HG03354 (cell line): ENCODE measurements around the gene RANGRF.
"Not testable (repeated sequence)": the region's sequence is repeated elsewhere in the genome, so short reads cannot be mapped to it uniquely, and the experiment has no call there.

Experiments used
- ATAC-seq: cut with Tn5 transposase; IDR thresholded peaks from one replicate; pipeline ENCODE4 v1.9.1; 2021; ENCODE audit warnings: mild to moderate bottlenecking; ENCODE audit not compliant: unreplicated experiment, poor library complexity, severe bottlenecking

The RANGRF gene

GRCh38 chr17:8288336-8289102 is at the start of gene RANGRF:
Gene RANGRF, plus strand, starts transcription at chr17:8288670. Its CDS starts 119 bp downstream, at chr17:8288789.
- ATAC-seq: peak; percentile 86

GRCh38 chr17:8243827-8244226 is 44.6 kb upstream of the RANGRF start:
- ATAC-seq: no peak

- no peak for ATAC-seq
Observed at GRCh38 chr17:8244768-8245167, 43.7 kb upstream of the RANGRF start.

- ATAC-seq: peak; percentile 54
Observed at GRCh38 chr17:8248751-8249607, 39.5 kb upstream of the RANGRF start, which contains the start of gene PFAS. Gene PFAS, plus strand, starts transcription at chr17:8249289. Its CDS starts 4,649 bp downstream, at chr17:8253938.

- ATAC-seq: no peak
Observed at GRCh38 chr17:8249621-8250500, 38.6 kb upstream of the RANGRF start.

- not testable (repeated sequence) for ATAC-seq
Observed at GRCh38 chr17:8251411-8251810, 37.1 kb upstream of the RANGRF start.

- no peak for ATAC-seq
Observed at GRCh38 chr17:8253801-8254200, 34.7 kb upstream of the RANGRF start.

GRCh38 chr17:8254881-8255280 is 33.6 kb upstream of the RANGRF start:
- no peak for ATAC-seq

GRCh38 chr17:8255499-8255898 is 33.0 kb upstream of the RANGRF start:
- ATAC-seq: no peak

GRCh38 chr17:8256291-8256690 is 32.2 kb upstream of the RANGRF start:
- ATAC-seq: no peak

GRCh38 chr17:8256691-8257090 is 31.8 kb upstream of the RANGRF start:
- no peak for ATAC-seq

GRCh38 chr17:8257801-8258200 is 30.7 kb upstream of the RANGRF start:
- ATAC-seq: no peak

GRCh38 chr17:8264320-8264719 is 24.1 kb upstream of the RANGRF start:
- no peak for ATAC-seq

GRCh38 chr17:8264836-8265542 is 23.5 kb upstream of the RANGRF start:
- ATAC-seq: no peak

GRCh38 chr17:8266648-8267479 is 21.6 kb upstream of the RANGRF start:
- ATAC-seq: no peak

- ATAC-seq: no peak
Observed at GRCh38 chr17:8267480-8268147, 20.9 kb upstream of the RANGRF start.

GRCh38 chr17:8268550-8269298 is 19.7 kb upstream of the RANGRF start:
- ATAC-seq: no peak
